22Rv1 (cell line): ENCODE results near the gene FNIP1.

Experiments
- ZFX ChIP-seq: fragments of 450-650 bp; IDR thresholded peaks from 2 replicates; pipeline ENCODE4 v1.6.1; 2017; ENCODE audit warnings: antibody characterized with exemption, borderline replicate concordance
- TF ChIP-seq, protein P1 (sequence below): fragments of 450-650 bp; IDR thresholded peaks from 2 replicates; pipeline ENCODE4 v1.5.1; 2017; ENCODE audit warnings: mild to moderate bottlenecking

DNA sequence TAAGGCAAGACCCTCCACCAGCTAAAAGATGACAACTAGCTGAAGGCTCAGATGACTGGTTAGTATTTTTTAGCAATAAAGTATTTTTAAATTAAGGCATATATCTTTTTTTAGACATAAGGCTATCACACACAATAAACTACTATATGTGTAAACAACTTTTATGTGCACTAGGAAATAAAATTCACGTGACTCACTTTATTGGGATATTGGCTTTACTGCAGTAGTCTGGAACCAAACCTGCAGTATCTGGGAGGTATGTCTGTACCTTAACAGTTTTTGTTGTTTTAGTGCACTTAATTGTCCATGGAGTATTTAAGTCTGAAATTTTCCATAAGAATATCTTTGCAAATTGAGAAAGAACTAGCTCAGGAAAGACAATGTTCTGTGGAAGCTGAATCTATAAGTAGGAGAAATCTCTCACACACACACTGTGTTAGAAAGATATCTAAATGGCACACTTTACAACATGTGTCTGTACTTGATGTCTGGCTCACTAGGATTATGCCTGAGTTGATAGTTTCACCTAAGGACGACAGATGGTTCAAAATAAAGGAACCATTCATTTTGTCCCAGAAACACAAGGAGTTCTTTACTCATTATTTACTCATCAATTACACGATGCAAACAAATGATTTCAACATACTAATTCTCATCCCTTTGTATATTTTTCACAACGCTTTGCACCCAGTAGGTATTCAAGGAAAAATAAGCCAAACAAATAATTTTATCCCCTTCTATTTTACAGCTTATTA, 166.4 kb downstream of the FNIP1 start:
- no peak for TF ChIP-seq ZFX
- TF ChIP-seq, protein P1, sequence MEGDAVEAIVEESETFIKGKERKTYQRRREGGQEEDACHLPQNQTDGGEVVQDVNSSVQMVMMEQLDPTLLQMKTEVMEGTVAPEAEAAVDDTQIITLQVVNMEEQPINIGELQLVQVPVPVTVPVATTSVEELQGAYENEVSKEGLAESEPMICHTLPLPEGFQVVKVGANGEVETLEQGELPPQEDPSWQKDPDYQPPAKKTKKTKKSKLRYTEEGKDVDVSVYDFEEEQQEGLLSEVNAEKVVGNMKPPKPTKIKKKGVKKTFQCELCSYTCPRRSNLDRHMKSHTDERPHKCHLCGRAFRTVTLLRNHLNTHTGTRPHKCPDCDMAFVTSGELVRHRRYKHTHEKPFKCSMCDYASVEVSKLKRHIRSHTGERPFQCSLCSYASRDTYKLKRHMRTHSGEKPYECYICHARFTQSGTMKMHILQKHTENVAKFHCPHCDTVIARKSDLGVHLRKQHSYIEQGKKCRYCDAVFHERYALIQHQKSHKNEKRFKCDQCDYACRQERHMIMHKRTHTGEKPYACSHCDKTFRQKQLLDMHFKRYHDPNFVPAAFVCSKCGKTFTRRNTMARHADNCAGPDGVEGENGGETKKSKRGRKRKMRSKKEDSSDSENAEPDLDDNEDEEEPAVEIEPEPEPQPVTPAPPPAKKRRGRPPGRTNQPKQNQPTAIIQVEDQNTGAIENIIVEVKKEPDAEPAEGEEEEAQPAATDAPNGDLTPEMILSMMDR: no peak
